Measurements from ENCODE around the gene WDR54.

- TF ChIP-seq CTCF (IDR thresholded peaks at IDR 0.05): no peak
- no peak for TF ChIP-seq POLR2A (IDR thresholded peaks at IDR 0.05)
Measured at GRCh38 chr2:74472086-74472944, 50.8 kb downstream of the WDR54 start, which contains the start of gene MRPL53.
